Endothelial cell of umbilical vein (primary cell): ENCODE measurements around the gene GRID1. TPM values are rescaled to one million over a fixed set of nuclear protein-coding genes. Genes with fewer than 3 reads are reported as not detected.

Experiments used
- BruUV-seq: library from RNA; stranded (reverse); fragments of 400-500 nt; replicated peaks from 2 replicates; lab custom pipeline; 2021; lab: Mats Ljungman, UMichigan
- CTCF ChIA-PET: fragments of 300-600, 350-600 bp; sonication (Branson Sonifier 250); formaldehyde crosslinking; loops from one replicate; lab custom pipeline; 2021; ENCODE audit warnings: antibody characterized with exemption, inconsistent platforms; lab: Charles Lee
- POLR2A ChIA-PET: fragments of 300-600, 350-600 bp; sonication (Branson Sonifier 250); formaldehyde crosslinking; loops from one replicate; lab custom pipeline; 2021; ENCODE audit warnings: antibody characterized with exemption, inconsistent platforms; lab: Charles Lee
- DNase-seq: peaks from one replicate; pipeline ENCODE4 v3.0.0-alpha.2; 2011; ENCODE audit warnings: low read depth, low spot score
- FAIRE-seq: peaks from 2 replicates; lab custom pipeline; 2011; peaks lifted over from hg19 to GRCh38; lab: Jason Lieb, UNC
- H2AFZ ChIP-seq: 2 replicates; pipeline ENCODE4 v1.6.0; 2012; ENCODE audit warnings: low read depth, low read length, control low read depth, inconsistent platforms
- H3K27ac ChIP-seq: 2 replicates; pipeline ENCODE4 v1.5.1; 2011; ENCODE audit warnings: low read depth, mild to moderate bottlenecking, control low read depth, low read length, moderate library complexity; ENCODE audit not compliant: insufficient read depth
- H3K27me3 ChIP-seq, 2 experiments: 2 replicates each; pipeline versions ENCODE4 v1.6.0 to v1.6.1; 2011; ENCODE audit warnings: low read length in 2 of 2, mixed read lengths in 1 of 2; ENCODE audit not compliant: control insufficient read depth in 2 of 2, insufficient read depth in 2 of 2
- H3K36me3 ChIP-seq, 2 experiments: 2 replicates in 1 of 2; 3 replicates in 1 of 2; pipeline ENCODE4 v1.5.1; 2011; ENCODE audit warnings: low read length in 2 of 2, mild to moderate bottlenecking in 1 of 2, moderate library complexity in 1 of 2; ENCODE audit not compliant: control insufficient read depth in 2 of 2, insufficient read depth in 2 of 2; ENCODE audit errors: extremely low read depth in 1 of 2
- H3K4me1 ChIP-seq: 3 replicates; pipeline ENCODE4 v1.5.1; 2011; ENCODE audit warnings: mild to moderate bottlenecking, low read length; ENCODE audit not compliant: control insufficient read depth, insufficient read depth; ENCODE audit errors: extremely low read depth
- H3K4me2 ChIP-seq: 2 replicates; pipeline ENCODE4 v1.6.1; 2011; ENCODE audit warnings: low read length, control low read depth, mixed read lengths; ENCODE audit not compliant: insufficient read depth
- H3K4me3 ChIP-seq, 3 experiments: fragments of 200-600 bp in 1 of 3; sonication (generic), shearing (Covaris generic) in 1 of 3; replicated peaks in 1 of 3; 2 replicates each; pipeline ENCODE4 v1.5.1; 2011 to 2016; ENCODE audit warnings: control low read depth in 3 of 3, low read length in 3 of 3, mild to moderate bottlenecking in 2 of 3, inconsistent platforms in 1 of 3, low read depth in 1 of 3, moderate library complexity in 1 of 3; ENCODE audit not compliant: insufficient read depth in 1 of 3
- H3K79me2 ChIP-seq: 2 replicates; pipeline ENCODE4 v1.6.0; 2012; ENCODE audit warnings: low read length, inconsistent platforms; ENCODE audit not compliant: control insufficient read depth, insufficient read depth
- H3K9ac ChIP-seq: replicated peaks from 2 replicates; pipeline ENCODE3; 2011; ENCODE audit warnings: low read length, control low read depth; ENCODE audit not compliant: insufficient read depth; ENCODE audit errors: extremely low read depth
- H3K9me1 ChIP-seq: replicated peaks from 3 replicates; pipeline ENCODE4 v1.6.0; 2011; ENCODE audit warnings: mild to moderate bottlenecking, low read length; ENCODE audit not compliant: control insufficient read depth, insufficient read depth; ENCODE audit errors: extremely low read depth
- H3K9me3 ChIP-seq: replicated peaks from 2 replicates; pipeline ENCODE4 v1.5.1; 2012; ENCODE audit warnings: low read length, inconsistent platforms; ENCODE audit not compliant: control insufficient read depth, insufficient read depth
- H4K20me1 ChIP-seq: replicated peaks from 2 replicates; pipeline ENCODE3; 2011; ENCODE audit warnings: mild to moderate bottlenecking, low read length; ENCODE audit not compliant: control insufficient read depth, insufficient read depth; ENCODE audit errors: extremely low read depth
- CTCF ChIP-seq, 2 donors: IDR thresholded peaks; 1 replicate in 1 of 2; 2 replicates in 1 of 2; pipeline ENCODE4 v1.5.1; 2011; ENCODE audit warnings: low read length in 2 of 2, mild to moderate bottlenecking in 2 of 2, moderate library complexity in 2 of 2, control low read depth in 1 of 2, inconsistent platforms in 1 of 2, low read depth in 1 of 2; ENCODE audit not compliant: insufficient read depth in 1 of 2; ENCODE audit errors: extremely low read depth in 1 of 2
- EZH2 ChIP-seq: IDR thresholded peaks from 2 replicates; pipeline ENCODE4 v1.6.1; 2012; ENCODE audit warnings: borderline replicate concordance, low read depth, mild to moderate bottlenecking, moderate library complexity, low read length, inconsistent platforms; ENCODE audit not compliant: severe bottlenecking
- FOS ChIP-seq: IDR thresholded peaks from 2 replicates; pipeline ENCODE4 v1.6.1; 2011; ENCODE audit warnings: mild to moderate bottlenecking, low read length, moderate library complexity, borderline replicate concordance; ENCODE audit not compliant: insufficient read depth
- GATA2 ChIP-seq: IDR thresholded peaks from 2 replicates; pipeline ENCODE4 v1.7.0; 2011; ENCODE audit warnings: low read depth, mild to moderate bottlenecking, moderate library complexity, mixed read lengths, low read length; ENCODE audit not compliant: insufficient read length, insufficient read depth
- JUN ChIP-seq: IDR thresholded peaks from 2 replicates; pipeline ENCODE4 v1.6.1; 2011; ENCODE audit warnings: borderline replicate concordance, low read depth; ENCODE audit not compliant: insufficient read length, insufficient read depth
- MAX ChIP-seq: IDR thresholded peaks from 2 replicates; pipeline ENCODE4 v1.6.1; 2011; ENCODE audit not compliant: insufficient read depth, insufficient read length
- MYC ChIP-seq: IDR thresholded peaks from one replicate; pipeline ENCODE4 v1.6.1; 2011; ENCODE audit warnings: mild to moderate bottlenecking, low read depth, low read length
- POLR2A ChIP-seq: IDR thresholded peaks from 2 replicates; pipeline ENCODE4 v1.6.1; 2012; ENCODE audit warnings: low read depth, mild to moderate bottlenecking, control low read depth, low read length
- POLR2AphosphoS5 ChIP-seq: IDR thresholded peaks from 2 replicates; pipeline ENCODE4 v1.6.1; 2012; ENCODE audit warnings: low read depth, mild to moderate bottlenecking, control low read depth, low read length, moderate library complexity; ENCODE audit not compliant: insufficient read depth
- dilution Hi-C: fragments of 300-500 bp; cut with MboI; formaldehyde crosslinking; loops from one replicate; pipeline ENCODE4 v1.15.0; 2019; ENCODE audit warnings: low sequenced_read_pairs; ENCODE audit not compliant: extremely low pct_ligation_motif_present
- intact Hi-C: fragments of 100-400 bp; cut with micrococcal nuclease; formaldehyde crosslinking; loops from one replicate; pipeline ENCODE4 v1.10.0; 2022
- polyA plus RNA-seq, 4 experiments: library from polyadenylated mRNA; depleted of rRNA in 3 of 4; stranded (reverse) in 3 of 4; unstranded in 1 of 4; fragments of >200 nt; gene quantifications; 2 replicates each; pipeline versions ENCODE4 v1.2.1 to v1.2.3, GENCODE V29; 2011 to 2012; ENCODE audit warnings: missing spikeins in 1 of 4
- total RNA-seq: library from RNA; stranded (reverse); gene quantifications from 2 replicates; pipeline ENCODE4 v1.2.3, GENCODE V29; 2021

The GRID1 gene
- total and polyA plus RNA-seq, 2 donors (not counting 3 experiments of a cell fraction or from before 2014, with no cell fraction given): not detected

GRCh38 chr10:86281396-86281795 lies 85.2 kb downstream of the GRID1 start:
- H3K36me3 ChIP-seq: no peaks in the 10 kb centered on the region
- FAIRE-seq (no peak), DNase-seq (no peak)
- no peak overlapping the region for H3K4me3 ChIP-seq
- H3K9me1 ChIP-seq: no peaks in the 10 kb centered on the region
- no peaks in the 10 kb centered on the region for H3K79me2 ChIP-seq
- H2AFZ ChIP-seq: no peak overlapping the region
- no peaks in the 10 kb centered on the region for H3K4me1 ChIP-seq
- ChIA-PET CTCF (no interaction called here), POLR2A (no interaction called here)
- BruUV-seq: no TSS peak
- no peaks in the 10 kb centered on the region for H3K27me3 ChIP-seq
- no peak overlapping the region for H3K27ac ChIP-seq
- TF ChIP-seq MAX: no peak
- TF ChIP-seq FOS: no peak
- no peak for TF ChIP-seq MYC
- TF ChIP-seq CTCF (IDR thresholded peaks at IDR 0.05; ENCODE audit: extremely low read depth in 1 of 2, insufficient read depth in 1 of 2, low read depth in 1 of 2, low read length in 2 of 2): no peak
- no peak for TF ChIP-seq GATA2
- dilution Hi-C loops: no loop called here
- no peaks in the 10 kb centered on the region for H4K20me1 ChIP-seq
- H3K4me2 ChIP-seq: no peak overlapping the region
- intact Hi-C loops: no loop called here
- H3K9me3 ChIP-seq: no peaks in the 10 kb centered on the region
- H3K9ac ChIP-seq: no peak overlapping the region

GRCh38 chr10:86269332-86269731 lies 97.3 kb downstream of the GRID1 start:
- intact Hi-C loops (no loop called here), dilution Hi-C loops (no loop called here)
- Histone ChIP-seq H3K4me1 (no peaks in the 10 kb centered on the region), H3K27ac (no peak overlapping the region), H3K27me3 (no peaks in the 10 kb centered on the region), H3K4me3 (no peak overlapping the region), H3K36me3 (no peaks in the 10 kb centered on the region), H3K79me2 (no peaks in the 10 kb centered on the region), H3K4me2 (no peak overlapping the region), H3K9me1 (no peaks in the 10 kb centered on the region), H2AFZ (no peak overlapping the region), H4K20me1 (no peaks in the 10 kb centered on the region), H3K9me3 (no peaks in the 10 kb centered on the region), H3K9ac (no peak overlapping the region)
- TF ChIP-seq MAX: no peak
- TF ChIP-seq JUN: no peak
- no peak for TF ChIP-seq FOS
- no peak for TF ChIP-seq POLR2AphosphoS5
- no peak for TF ChIP-seq CTCF (IDR thresholded peaks at IDR 0.05; ENCODE audit: extremely low read depth in 1 of 2, insufficient read depth in 1 of 2, low read depth in 1 of 2, low read length in 2 of 2)
- no peak for TF ChIP-seq POLR2A
- TF ChIP-seq GATA2: no peak
- TF ChIP-seq MYC: no peak
- TF ChIP-seq EZH2: no peak
- FAIRE-seq (no peak), DNase-seq (no peak)
- ChIA-PET CTCF (no interaction called here), POLR2A (no interaction called here)
- no TSS peak for BruUV-seq
